Activated T-helper 2 cell treated with anti-CD3 and anti-CD28 coated beads, Interferon-gamma antibody, Interleukin-2, Interleukin-4, amounts not matched to agents 10 μg/mL and 5 μg/mL and 100 μg/mL, durations not matched to agents 14 hours and 24 hours and 36 hours (primary cell): ENCODE results near the gene ZNF134. TPM values are rescaled to one million over a fixed set of nuclear protein-coding genes. Genes with fewer than 3 reads are reported as not detected.
A peak's percentile ranks its signal among the peaks of the same experiment; 100 is the strongest.

Experiments used
- DNase-seq: peaks from one replicate; pipeline ENCODE4 v3.0.0; 2021; ENCODE audit warnings: low spot score
- H3K27ac Mint-ChIP-seq: one replicate; pipeline ENCODE4 v1.8.0; 2021; ENCODE audit warnings: mixed read lengths
- H3K27me3 Mint-ChIP-seq: one replicate; pipeline ENCODE4 v1.8.0; 2021; ENCODE audit warnings: low read depth, mixed read lengths
- H3K36me3 Mint-ChIP-seq: one replicate; pipeline ENCODE4 v1.8.0; 2021; ENCODE audit warnings: low read depth, mixed read lengths
- H3K4me1 Mint-ChIP-seq: one replicate; pipeline ENCODE4 v1.8.0; 2021; ENCODE audit warnings: low read depth, mixed read lengths
- H3K4me3 Mint-ChIP-seq: one replicate; pipeline ENCODE4 v1.8.0; 2021; ENCODE audit warnings: low read depth, mild to moderate bottlenecking, moderate library complexity, mixed read lengths
- H3K9me3 Mint-ChIP-seq: one replicate; pipeline ENCODE4 v1.8.0; 2021; ENCODE audit warnings: mixed read lengths
- intact Hi-C: fragments of 100-400 bp; cut with micrococcal nuclease; formaldehyde crosslinking; loops from one replicate; pipeline ENCODE4 v1.15.1; 2023
- total RNA-seq: library from RNA; stranded (reverse); gene quantifications from 2 replicates; pipeline ENCODE4 v1.2.3, GENCODE V29; 2022

The ZNF134 gene
- total RNA-seq, 1 donor from 2014 or later: 7.9 TPM

DNA sequence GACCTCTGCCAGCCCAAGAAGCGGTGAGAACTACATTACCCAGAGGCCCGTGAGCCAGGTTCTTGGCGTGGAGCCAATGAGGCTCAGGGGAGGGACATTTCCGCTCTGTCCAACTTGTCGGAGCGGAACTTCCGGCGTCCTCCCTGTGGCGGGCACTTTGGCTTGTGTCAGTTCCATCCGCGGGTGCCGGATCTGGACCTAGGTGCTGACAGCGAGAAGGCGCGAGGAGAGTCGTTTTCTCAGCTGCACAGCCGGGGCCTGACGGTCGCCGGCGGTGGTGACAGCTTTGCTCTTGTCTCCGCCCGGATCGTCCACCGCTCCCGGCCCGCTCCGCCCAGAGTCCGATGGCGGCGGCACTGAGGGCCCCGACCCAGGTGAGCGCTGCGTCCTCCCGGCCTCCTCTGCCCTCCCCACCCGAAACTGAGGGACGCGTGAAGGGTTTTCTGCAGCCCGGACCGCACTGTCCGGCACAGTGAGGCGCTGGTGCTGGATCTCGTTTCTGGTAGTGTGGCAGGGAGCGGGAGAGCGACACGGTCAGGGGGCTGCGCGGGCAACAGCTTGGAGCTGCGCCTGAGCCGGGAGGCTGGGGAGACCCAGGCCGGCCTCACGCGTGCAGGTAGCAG lies 14.2 kb upstream of the ZNF134 start, which contains the start of gene ZNF530:
Gene ZNF530, plus strand, starts transcription at position 125 of the 623 bp plus-strand sequence. CDS start 4,461 bp downstream, outside the sequence.
- no peaks in the 10 kb centered on the region for H3K27me3 Mint-ChIP-seq
- peak; percentile 78 for DNase-seq
- H3K9me3 Mint-ChIP-seq: peaks cover 55% of the 10 kb centered on the region
- intact Hi-C loops: loop anchor here (1.0 to 5.0 kb wide), 4 partner anchors 21 to 82 kb away; partner anchors contain the start of genes ZNF211, ZNF550 and ZNF551
- H3K4me1 Mint-ChIP-seq: peaks cover 10% of the 10 kb centered on the region
- H3K4me3 Mint-ChIP-seq: peak within 1 kb of the TSS; percentile 80
- H3K36me3 Mint-ChIP-seq: peaks cover 43% of the 10 kb centered on the region
- H3K27ac Mint-ChIP-seq: no peak within 1 kb of the TSS

- H3K27me3 Mint-ChIP-seq: no peaks in the 10 kb centered on the region
- H3K4me1 Mint-ChIP-seq: no peaks in the 10 kb centered on the region
- intact Hi-C loops: no loop called here
- H3K9me3 Mint-ChIP-seq: peaks cover 72% of the 10 kb centered on the region
- no peak for DNase-seq
- H3K27ac Mint-ChIP-seq: no peak overlapping the region
- peaks cover 66% of the 10 kb centered on the region for H3K36me3 Mint-ChIP-seq
- no peak overlapping the region for H3K4me3 Mint-ChIP-seq
Observed at GRCh38 chr19:57606931-57607330, 7.1 kb upstream of the ZNF134 start.

GRCh38 chr19:57611113-57611512 lies 2.9 kb upstream of the ZNF134 start:
- Mint-ChIP-seq H3K4me1 (peaks cover 9% of the 10 kb centered on the region), H3K27me3 (no peaks in the 10 kb centered on the region), H3K27ac (no peak overlapping the region), H3K9me3 (peaks cover 73% of the 10 kb centered on the region), H3K36me3 (peaks cover 42% of the 10 kb centered on the region), H3K4me3 (no peak overlapping the region)
- intact Hi-C loops: no loop called here
- DNase-seq: no peak

GRCh38 chr19:57615346-57615745 lies 1.3 kb downstream of the ZNF134 start:
- H3K27ac Mint-ChIP-seq: peak overlapping the region; percentile 26
- H3K9me3 Mint-ChIP-seq: peaks cover 85% of the 10 kb centered on the region

DNA sequence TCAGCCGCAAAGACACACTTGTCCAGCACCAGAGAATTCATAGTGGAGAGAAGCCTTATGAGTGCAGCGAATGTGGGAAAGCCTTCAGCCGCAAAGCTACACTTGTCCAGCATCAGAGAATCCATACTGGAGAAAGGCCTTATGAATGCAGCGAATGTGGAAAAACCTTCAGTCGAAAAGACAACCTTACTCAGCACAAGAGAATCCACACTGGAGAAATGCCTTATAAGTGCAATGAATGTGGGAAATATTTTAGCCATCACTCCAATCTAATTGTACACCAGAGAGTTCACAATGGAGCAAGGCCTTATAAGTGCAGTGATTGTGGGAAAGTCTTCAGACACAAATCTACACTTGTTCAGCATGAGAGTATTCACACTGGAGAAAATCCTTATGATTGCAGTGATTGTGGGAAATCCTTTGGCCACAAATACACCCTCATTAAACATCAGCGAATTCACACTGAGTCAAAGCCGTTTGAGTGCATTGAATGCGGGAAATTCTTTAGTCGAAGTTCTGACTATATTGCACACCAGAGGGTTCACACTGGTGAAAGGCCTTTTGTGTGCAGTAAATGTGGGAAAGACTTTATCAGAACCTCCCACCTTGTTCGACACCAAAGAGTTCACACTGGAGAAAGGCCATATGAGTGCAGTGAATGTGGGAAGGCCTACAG lies 6.8 kb downstream of the ZNF134 start:
- Mint-ChIP-seq H3K36me3 (peaks cover 91% of the 10 kb centered on the region), H3K9me3 (peaks cover 92% of the 10 kb centered on the region), H3K4me3 (no peak overlapping the region), H3K4me1 (no peaks in the 10 kb centered on the region), H3K27me3 (no peaks in the 10 kb centered on the region), H3K27ac (no peak overlapping the region)
- intact Hi-C loops: no loop called here
- DNase-seq: no peak

More at GRCh38 chr19:57615346-57615745, 1.3 kb downstream of the ZNF134 start:
- Mint-ChIP-seq H3K4me3 (peak overlapping the region; percentile 92), H3K4me1 (peaks cover 9% of the 10 kb centered on the region), H3K27me3 (no peaks in the 10 kb centered on the region), H3K36me3 (peaks cover 61% of the 10 kb centered on the region)
- intact Hi-C loops: loop anchor here (2.0 kb wide), 1 partner anchor 37 kb away; the partner anchor contains the start of gene ZNF416
- DNase-seq: no peak

DNA sequence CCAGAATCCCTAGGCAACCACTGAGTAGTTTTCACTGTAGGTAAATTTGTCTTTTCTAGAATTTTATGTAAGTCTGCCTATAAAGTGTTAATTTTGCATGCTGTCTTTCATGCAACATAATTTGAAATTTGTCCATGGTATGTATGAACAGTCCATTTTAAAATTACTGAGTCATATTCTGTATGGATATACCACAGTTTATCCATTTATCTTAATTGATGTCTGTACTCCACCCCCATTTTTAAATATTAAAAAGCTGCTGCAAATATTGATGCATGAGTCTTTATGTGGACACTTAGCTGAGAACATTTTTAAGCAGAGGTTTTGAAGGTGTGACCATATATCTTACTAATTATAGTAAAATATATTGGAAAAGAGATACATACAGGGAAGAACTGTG lies 9.0 kb downstream of the ZNF134 start:
- H3K27me3 Mint-ChIP-seq: no peaks in the 10 kb centered on the region
- peaks cover 68% of the 10 kb centered on the region for H3K36me3 Mint-ChIP-seq
- DNase-seq: no peak
- peaks cover 89% of the 10 kb centered on the region for H3K9me3 Mint-ChIP-seq
- no peak overlapping the region for H3K4me3 Mint-ChIP-seq
- intact Hi-C loops: no loop called here
- no peak overlapping the region for H3K27ac Mint-ChIP-seq
- no peaks in the 10 kb centered on the region for H3K4me1 Mint-ChIP-seq

DNA sequence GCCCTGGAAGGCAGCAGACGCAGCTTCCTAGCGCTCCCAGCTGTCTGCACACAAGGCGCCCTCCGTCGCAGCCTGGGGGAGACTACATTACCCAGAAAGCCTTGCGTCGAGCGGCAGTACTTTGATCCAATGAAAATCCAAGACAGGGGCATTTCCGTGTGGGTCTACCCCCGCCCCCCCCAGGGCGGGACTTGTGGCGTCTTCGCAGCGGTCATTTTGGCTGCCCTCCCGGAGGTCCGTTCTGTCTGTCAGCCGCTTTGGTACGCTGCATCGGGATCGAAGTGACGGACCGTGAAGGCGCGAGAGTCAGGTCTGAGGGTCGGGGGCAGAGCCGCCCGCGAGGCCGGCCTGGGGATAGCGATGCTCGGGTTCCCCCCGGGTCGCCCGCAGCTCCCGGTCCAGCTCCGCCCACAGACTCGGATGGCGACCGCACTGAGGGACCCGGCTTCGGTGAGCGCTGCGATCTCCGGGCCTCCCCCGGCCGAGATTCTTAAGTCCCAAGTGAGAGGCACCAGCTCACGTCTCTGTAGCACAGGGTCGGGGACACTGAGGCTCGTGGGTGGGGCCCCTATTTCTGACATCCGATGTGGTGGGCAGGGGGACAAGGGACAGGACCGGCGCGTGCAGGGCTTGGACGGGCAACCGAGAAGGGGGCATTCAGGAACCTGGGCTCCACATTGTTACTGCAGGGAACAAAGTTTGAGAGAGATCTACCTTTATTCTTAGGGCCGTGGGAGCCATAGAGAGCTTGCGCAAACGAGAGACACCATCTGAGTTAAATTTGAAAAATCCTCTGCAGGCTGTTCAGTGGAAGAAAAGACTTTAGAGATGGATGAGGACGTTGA lies 19.2 kb downstream of the ZNF134 start, which contains the start of gene ZNF211:
Gene ZNF211, plus strand, starts transcription at position 182 of the 845 bp plus-strand sequence. Its CDS starts 179 bp downstream, at position 361.
- intact Hi-C loops: loop anchor here (1.0 to 5.0 kb wide), 5 partner anchors 19 to 222 kb away; partner anchors contain the start of genes ZIK1, ZNF134, ZNF17 and ZNF530

GRCh38 chr19:57633832-57634131 lies 19.7 kb downstream of the ZNF134 start:
- peaks cover 53% of the 10 kb centered on the region for H3K36me3 Mint-ChIP-seq
- H3K27me3 Mint-ChIP-seq: no peaks in the 10 kb centered on the region
- H3K4me1 Mint-ChIP-seq: peaks cover 16% of the 10 kb centered on the region
- intact Hi-C loops: loop anchor here (1.0 to 5.0 kb wide), 5 partner anchors 19 to 223 kb away; partner anchors contain the start of genes ZIK1, ZNF134, ZNF17 and ZNF530
- DNase-seq: no peak
- peak overlapping the region; percentile 91 for H3K4me3 Mint-ChIP-seq
- no peak overlapping the region for H3K27ac Mint-ChIP-seq
- H3K9me3 Mint-ChIP-seq: peaks cover 52% of the 10 kb centered on the region

More for the DNA sequence above, 19.2 kb downstream of the ZNF134 start, which contains the start of gene ZNF211:
- no peaks in the 10 kb centered on the region for H3K27me3 Mint-ChIP-seq
- peak; percentile 78 for DNase-seq
- peak within 1 kb of the TSS; percentile 91 for H3K4me3 Mint-ChIP-seq
- peaks cover 16% of the 10 kb centered on the region for H3K4me1 Mint-ChIP-seq
- H3K36me3 Mint-ChIP-seq: peaks cover 47% of the 10 kb centered on the region
- H3K9me3 Mint-ChIP-seq: peaks cover 48% of the 10 kb centered on the region
- H3K27ac Mint-ChIP-seq: peak within 1 kb of the TSS; percentile 65

DNA sequence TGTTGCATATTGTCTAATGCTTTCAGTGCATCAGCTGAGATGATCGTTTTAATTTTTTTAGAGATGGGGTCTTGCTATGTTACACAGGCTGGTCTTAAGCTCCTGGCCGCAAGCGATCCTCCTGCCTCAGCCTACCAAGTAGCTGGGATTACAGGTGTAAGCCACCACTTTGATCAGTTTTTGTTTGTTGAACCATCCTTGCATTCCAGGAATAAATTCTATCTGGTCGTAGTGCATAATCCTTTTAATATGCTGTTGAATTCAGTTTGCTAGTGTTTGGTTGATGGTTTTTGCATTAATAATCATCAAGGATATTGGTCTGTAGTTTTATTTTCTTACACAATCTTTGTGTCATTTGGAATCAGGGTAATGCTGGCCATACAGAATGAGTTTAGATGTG lies 23.3 kb downstream of the ZNF134 start:
- no peak overlapping the region for H3K27ac Mint-ChIP-seq
- H3K36me3 Mint-ChIP-seq: peaks cover 88% of the 10 kb centered on the region
- peaks cover 77% of the 10 kb centered on the region for H3K9me3 Mint-ChIP-seq
- peaks cover 16% of the 10 kb centered on the region for H3K4me1 Mint-ChIP-seq
- intact Hi-C loops: no loop called here
- no peak for DNase-seq
- H3K4me3 Mint-ChIP-seq: no peak overlapping the region
- no peaks in the 10 kb centered on the region for H3K27me3 Mint-ChIP-seq

DNA sequence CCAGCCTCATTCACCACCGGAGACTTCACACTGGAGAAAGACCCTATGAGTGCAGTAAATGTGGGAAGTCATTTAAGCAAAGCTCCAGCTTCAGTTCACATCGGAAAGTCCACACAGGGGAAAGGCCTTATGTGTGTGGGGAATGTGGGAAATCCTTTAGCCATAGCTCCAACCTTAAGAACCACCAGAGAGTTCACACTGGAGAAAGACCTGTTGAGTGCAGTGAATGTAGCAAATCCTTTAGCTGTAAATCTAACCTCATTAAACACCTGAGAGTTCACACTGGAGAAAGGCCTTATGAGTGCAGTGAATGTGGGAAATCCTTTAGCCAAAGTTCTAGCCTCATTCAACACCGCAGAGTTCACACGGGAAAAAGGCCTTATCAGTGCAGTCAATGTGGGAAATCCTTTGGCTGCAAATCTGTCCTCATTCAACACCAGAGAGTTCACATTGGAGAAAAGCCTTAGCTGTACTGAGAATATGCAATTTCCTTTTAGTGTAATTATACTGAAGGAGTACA lies 27.7 kb downstream of the ZNF134 start:
- Mint-ChIP-seq H3K4me3 (no peak overlapping the region), H3K27me3 (no peaks in the 10 kb centered on the region), H3K9me3 (peaks cover 85% of the 10 kb centered on the region)

GRCh38 chr19:57642396-57643046 lies 28.5 kb downstream of the ZNF134 start:
- H3K4me1 Mint-ChIP-seq: no peaks in the 10 kb centered on the region
- H3K36me3 Mint-ChIP-seq: peaks cover 64% of the 10 kb centered on the region
- H3K9me3 Mint-ChIP-seq: peaks cover 85% of the 10 kb centered on the region
- H3K27ac Mint-ChIP-seq: no peak overlapping the region
- intact Hi-C loops: no loop called here
- H3K4me3 Mint-ChIP-seq: no peak overlapping the region
- no peak for DNase-seq
- no peaks in the 10 kb centered on the region for H3K27me3 Mint-ChIP-seq

More for the DNA sequence above, 27.7 kb downstream of the ZNF134 start:
- Mint-ChIP-seq H3K4me1 (no peaks in the 10 kb centered on the region), H3K36me3 (peaks cover 71% of the 10 kb centered on the region), H3K27ac (no peak overlapping the region)
- DNase-seq: no peak
- intact Hi-C loops: no loop called here

- H3K27me3 Mint-ChIP-seq: no peaks in the 10 kb centered on the region
- H3K4me3 Mint-ChIP-seq: no peak overlapping the region
- H3K9me3 Mint-ChIP-seq: peaks cover 87% of the 10 kb centered on the region
- no peak overlapping the region for H3K27ac Mint-ChIP-seq
- DNase-seq: no peak
- intact Hi-C loops: no loop called here
- no peaks in the 10 kb centered on the region for H3K4me1 Mint-ChIP-seq
- H3K36me3 Mint-ChIP-seq: peaks cover 52% of the 10 kb centered on the region
Observed at GRCh38 chr19:57643734-57644133, 29.7 kb downstream of the ZNF134 start.
